HG02840 (cell line): ENCODE results near the gene GSTA1.
"Not testable (repeated sequence)": the region's sequence is repeated elsewhere in the genome, so short reads cannot be mapped to it uniquely, and the experiment has no call there.

Source experiments
- ATAC-seq: cut with Tn5 transposase; IDR thresholded peaks from one replicate; pipeline ENCODE4 v1.9.1; 2021; ENCODE audit warnings: mild to moderate bottlenecking, moderate library complexity, moderate number of reproducible peaks; ENCODE audit not compliant: unreplicated experiment, low FRiP score

Gene GSTA1

GRCh38 chr6:52803668-52804255 lies at the start of gene GSTA1:
Gene GSTA1, minus strand, starts transcription at chr6:52803816. Its CDS starts 4,549 bp downstream, at chr6:52799267.
- ATAC-seq, result not testable (repeated sequence)

GRCh38 chr6:52849137-52849536 lies 45.5 kb upstream of the GSTA1 start:
- no peak for ATAC-seq

- ATAC-seq, result no peak
Observed at GRCh38 chr6:52846002-52846401, 42.4 kb upstream of the GSTA1 start.

- ATAC-seq, result no peak
Observed at GRCh38 chr6:52843605-52844004, 40.0 kb upstream of the GSTA1 start.

GRCh38 chr6:52840763-52841585 lies 37.4 kb upstream of the GSTA1 start, which contains the start of gene GSTA5:
Gene GSTA5, minus strand, starts transcription at chr6:52840813.
- no peak for ATAC-seq

GRCh38 chr6:52839124-52840055 lies 35.8 kb upstream of the GSTA1 start:
- no peak for ATAC-seq

GRCh38 chr6:52834481-52834880 lies 30.9 kb upstream of the GSTA1 start:
- no peak for ATAC-seq

- ATAC-seq, result not testable (repeated sequence)
Observed at GRCh38 chr6:52830869-52831268, 27.3 kb upstream of the GSTA1 start.

- no peak for ATAC-seq
Observed at GRCh38 chr6:52829046-52829817, 25.6 kb upstream of the GSTA1 start.

GRCh38 chr6:52828621-52829020 lies 25.0 kb upstream of the GSTA1 start:
- ATAC-seq, result not testable (repeated sequence)

GRCh38 chr6:52827073-52827783 lies 23.6 kb upstream of the GSTA1 start:
- not testable (repeated sequence) for ATAC-seq

GRCh38 chr6:52826513-52826912 lies 22.9 kb upstream of the GSTA1 start:
- ATAC-seq, result no peak

GRCh38 chr6:52825900-52826459 lies 22.4 kb upstream of the GSTA1 start:
- not testable (repeated sequence) for ATAC-seq

- ATAC-seq, result not testable (repeated sequence)
Observed at GRCh38 chr6:52825270-52825793, 21.7 kb upstream of the GSTA1 start.

- ATAC-seq, result no peak
Observed at GRCh38 chr6:52821842-52822241, 18.2 kb upstream of the GSTA1 start.

- ATAC-seq, result no peak
Observed at GRCh38 chr6:52820198-52820597, 16.6 kb upstream of the GSTA1 start.

GRCh38 chr6:52815167-52816092 lies 11.8 kb upstream of the GSTA1 start:
- no peak for ATAC-seq

GRCh38 chr6:52814545-52814944 lies 10.9 kb upstream of the GSTA1 start:
- ATAC-seq, result not testable (repeated sequence)
